ENCODE results near the gene GREM1. TPM values are rescaled to one million over a fixed set of nuclear protein-coding genes. Genes with fewer than 3 reads are reported as not detected.

Gene GREM1
- total RNA-seq, 2 donors from 2014 or later, result 3.1 to 41.5 TPM

- no peak for TF ChIP-seq POLR2A (IDR thresholded peaks at IDR 0.05)
- TF ChIP-seq, protein P1, sequence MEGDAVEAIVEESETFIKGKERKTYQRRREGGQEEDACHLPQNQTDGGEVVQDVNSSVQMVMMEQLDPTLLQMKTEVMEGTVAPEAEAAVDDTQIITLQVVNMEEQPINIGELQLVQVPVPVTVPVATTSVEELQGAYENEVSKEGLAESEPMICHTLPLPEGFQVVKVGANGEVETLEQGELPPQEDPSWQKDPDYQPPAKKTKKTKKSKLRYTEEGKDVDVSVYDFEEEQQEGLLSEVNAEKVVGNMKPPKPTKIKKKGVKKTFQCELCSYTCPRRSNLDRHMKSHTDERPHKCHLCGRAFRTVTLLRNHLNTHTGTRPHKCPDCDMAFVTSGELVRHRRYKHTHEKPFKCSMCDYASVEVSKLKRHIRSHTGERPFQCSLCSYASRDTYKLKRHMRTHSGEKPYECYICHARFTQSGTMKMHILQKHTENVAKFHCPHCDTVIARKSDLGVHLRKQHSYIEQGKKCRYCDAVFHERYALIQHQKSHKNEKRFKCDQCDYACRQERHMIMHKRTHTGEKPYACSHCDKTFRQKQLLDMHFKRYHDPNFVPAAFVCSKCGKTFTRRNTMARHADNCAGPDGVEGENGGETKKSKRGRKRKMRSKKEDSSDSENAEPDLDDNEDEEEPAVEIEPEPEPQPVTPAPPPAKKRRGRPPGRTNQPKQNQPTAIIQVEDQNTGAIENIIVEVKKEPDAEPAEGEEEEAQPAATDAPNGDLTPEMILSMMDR (IDR thresholded peaks at IDR 0.05), result no peak
- no peaks in the 10 kb centered on the region for H3K27me3 ChIP-seq (replicated peaks; ENCODE audit: insufficient read depth)
- no peaks in the 10 kb centered on the region for H3K4me1 ChIP-seq (replicated peaks)
- no peaks in the 10 kb centered on the region for H3K9me3 ChIP-seq
- intact Hi-C loops (cut with DNase I), result no loop called here
- H3K4me3 ChIP-seq, result no peak overlapping the region
- 50% methylated on average over 27 of the region's 27 CpGs for WGBS
- H3K36me3 ChIP-seq, result no peaks in the 10 kb centered on the region
- no peak overlapping the region for H3K27ac ChIP-seq
- DNase-seq (ENCODE audit: low spot score), result peak; percentile 56
These were observed 13.2 kb downstream of the GREM1 start for GRCh38 chr15:32730677-32731654.

DNA sequence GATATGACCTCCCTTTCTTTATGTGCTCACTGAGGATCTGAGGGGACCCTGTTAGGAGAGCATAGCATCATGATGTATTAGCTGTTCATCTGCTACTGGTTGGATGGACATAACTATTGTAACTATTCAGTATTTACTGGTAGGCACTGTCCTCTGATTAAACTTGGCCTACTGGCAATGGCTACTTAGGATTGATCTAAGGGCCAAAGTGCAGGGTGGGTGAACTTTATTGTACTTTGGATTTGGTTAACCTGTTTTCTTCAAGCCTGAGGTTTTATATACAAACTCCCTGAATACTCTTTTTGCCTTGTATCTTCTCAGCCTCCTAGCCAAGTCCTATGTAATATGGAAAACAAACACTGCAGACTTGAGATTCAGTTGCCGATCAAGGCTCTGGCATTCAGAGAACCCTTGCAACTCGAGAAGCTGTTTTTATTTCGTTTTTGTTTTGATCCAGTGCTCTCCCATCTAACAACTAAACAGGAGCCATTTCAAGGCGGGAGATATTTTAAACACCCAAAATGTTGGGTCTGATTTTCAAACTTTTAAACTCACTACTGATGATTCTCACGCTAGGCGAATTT lies 14.9 kb downstream of the GREM1 start:
- no peaks in the 10 kb centered on the region for H3K4me1 ChIP-seq (replicated peaks)
- H3K9me3 ChIP-seq, result no peaks in the 10 kb centered on the region
- no peak overlapping the region for H3K4me3 ChIP-seq
- DNase-seq (ENCODE audit: low spot score), result no peak
- WGBS, result 73% methylated on average over 6 of the region's 6 CpGs
- intact Hi-C loops (cut with DNase I), result no loop called here
- H3K27ac ChIP-seq, result no peak overlapping the region
- TF ChIP-seq POLR2AphosphoS5 (IDR thresholded peaks at IDR 0.05) (no peak), POLR2A (IDR thresholded peaks at IDR 0.05) (no peak)
- TF ChIP-seq, protein P1 (IDR thresholded peaks at IDR 0.05), result no peak
- no peaks in the 10 kb centered on the region for H3K27me3 ChIP-seq (replicated peaks; ENCODE audit: insufficient read depth)
- no peaks in the 10 kb centered on the region for H3K36me3 ChIP-seq

- Histone ChIP-seq H3K27me3 (replicated peaks; ENCODE audit: insufficient read depth) (no peaks in the 10 kb centered on the region), H3K9me3 (no peaks in the 10 kb centered on the region), H3K4me3 (no peak overlapping the region), H3K27ac (no peak overlapping the region), H3K4me1 (replicated peaks) (no peaks in the 10 kb centered on the region), H3K36me3 (no peaks in the 10 kb centered on the region)
- intact Hi-C loops (cut with DNase I), result no loop called here
- 53% methylated on average over 3 of the region's 3 CpGs for WGBS
- TF ChIP-seq POLR2A (IDR thresholded peaks at IDR 0.05) (no peak), POLR2AphosphoS5 (IDR thresholded peaks at IDR 0.05) (no peak)
- TF ChIP-seq, protein P1 (IDR thresholded peaks at IDR 0.05), result no peak
- DNase-seq (ENCODE audit: low spot score), result no peak
These were observed 15.5 kb downstream of the GREM1 start for GRCh38 chr15:32733281-32733680.

DNA sequence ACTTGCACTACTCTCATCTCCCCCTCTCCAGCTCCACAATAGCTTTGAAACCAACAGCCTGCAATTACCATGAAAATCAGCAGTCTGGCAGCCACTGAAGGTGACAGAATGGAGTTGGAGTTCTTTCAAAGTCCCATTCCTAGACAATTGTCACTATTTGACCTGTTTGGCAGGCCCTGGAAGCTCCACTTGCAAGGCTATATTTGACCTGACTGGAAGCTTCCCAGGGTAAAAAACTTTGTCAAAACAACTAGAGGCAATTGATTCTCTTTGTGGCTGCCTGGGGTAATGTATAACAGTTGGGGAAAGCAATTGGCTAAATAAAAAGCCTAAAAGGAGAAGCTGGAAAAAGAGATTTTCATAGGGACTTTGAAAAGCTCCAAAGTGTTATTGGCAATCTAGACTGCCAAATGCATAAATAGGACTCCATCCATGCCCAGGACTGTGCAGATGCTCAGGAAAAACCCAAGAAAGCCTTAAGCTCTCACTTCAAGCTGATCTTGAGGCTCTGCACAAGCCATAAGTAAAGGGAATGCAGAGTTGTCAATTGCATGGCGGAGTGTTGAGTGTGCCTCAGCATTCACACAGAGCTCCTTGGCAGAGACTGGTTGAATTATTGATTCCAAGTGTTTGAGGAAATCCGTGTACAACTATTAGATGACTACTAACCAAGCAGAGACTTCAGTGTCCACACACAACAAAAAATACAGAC lies 18.3 kb downstream of the GREM1 start:
- no peaks in the 10 kb centered on the region for H3K4me1 ChIP-seq (replicated peaks)
- intact Hi-C loops (cut with DNase I), result no loop called here
- H3K4me3 ChIP-seq, result no peak overlapping the region
- H3K36me3 ChIP-seq, result no peaks in the 10 kb centered on the region
- no peak for DNase-seq (ENCODE audit: low spot score)
- no peaks in the 10 kb centered on the region for H3K27me3 ChIP-seq (replicated peaks; ENCODE audit: insufficient read depth)
- no peak for TF ChIP-seq POLR2AphosphoS5 (IDR thresholded peaks at IDR 0.05)
- TF ChIP-seq POLR2A (IDR thresholded peaks at IDR 0.05), result no peak
- TF ChIP-seq, protein P1 (IDR thresholded peaks at IDR 0.05), result no peak
- H3K9me3 ChIP-seq, result no peaks in the 10 kb centered on the region
- WGBS, result 86% methylated on average over 2 of the region's 2 CpGs
- H3K27ac ChIP-seq, result no peak overlapping the region
